HG03342 (cell line): Measurements from ENCODE around the gene RASA2.
"Not testable (repeated sequence)": the region's sequence is repeated elsewhere in the genome, so short reads cannot be mapped to it uniquely, and the experiment has no call there.

Experiments used
- ATAC-seq: cut with Tn5 transposase; IDR thresholded peaks from one replicate; pipeline ENCODE4 v1.9.1; 2021; ENCODE audit warnings: mild to moderate bottlenecking, moderate library complexity; ENCODE audit not compliant: unreplicated experiment

RASA2 gene

DNA sequence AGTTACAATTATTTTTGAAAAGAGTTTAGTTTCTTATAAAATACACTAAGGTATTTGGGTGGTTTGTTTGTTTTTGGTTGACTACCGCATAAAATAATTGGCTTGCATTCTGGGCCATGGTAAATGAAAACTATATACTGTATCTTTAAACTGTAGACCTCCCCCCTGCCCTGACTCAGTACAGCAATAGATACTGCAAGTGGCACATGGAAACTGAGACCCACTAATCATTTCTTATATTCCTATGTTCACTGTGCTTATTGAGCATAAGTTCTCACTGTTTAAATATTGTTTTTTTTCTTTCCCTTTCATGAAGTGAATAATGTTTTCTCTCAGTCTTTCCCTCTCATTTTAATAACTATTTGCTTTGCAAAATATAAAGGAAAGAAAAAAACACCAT lies 45.8 kb downstream of the RASA2 start:
- no peak for ATAC-seq

DNA sequence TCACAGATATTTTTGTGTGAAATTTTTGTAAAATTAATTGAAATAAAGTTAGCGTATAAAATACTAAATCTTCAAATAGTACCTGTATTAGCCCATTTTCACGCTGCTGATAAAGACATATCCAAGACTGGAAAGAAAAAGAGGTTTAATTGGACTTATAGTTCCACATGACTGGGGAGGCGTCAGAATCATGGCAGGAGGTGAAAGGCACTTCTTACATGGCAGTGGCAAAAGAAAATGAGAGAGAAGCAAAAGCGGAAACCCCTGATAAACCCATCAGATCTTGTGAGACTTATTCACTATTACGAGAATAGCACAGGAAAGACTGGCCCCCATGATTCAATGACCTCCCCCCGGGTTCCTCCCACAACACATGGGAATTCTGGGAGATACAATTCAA lies 49.2 kb downstream of the RASA2 start:
- ATAC-seq = not testable (repeated sequence)

DNA sequence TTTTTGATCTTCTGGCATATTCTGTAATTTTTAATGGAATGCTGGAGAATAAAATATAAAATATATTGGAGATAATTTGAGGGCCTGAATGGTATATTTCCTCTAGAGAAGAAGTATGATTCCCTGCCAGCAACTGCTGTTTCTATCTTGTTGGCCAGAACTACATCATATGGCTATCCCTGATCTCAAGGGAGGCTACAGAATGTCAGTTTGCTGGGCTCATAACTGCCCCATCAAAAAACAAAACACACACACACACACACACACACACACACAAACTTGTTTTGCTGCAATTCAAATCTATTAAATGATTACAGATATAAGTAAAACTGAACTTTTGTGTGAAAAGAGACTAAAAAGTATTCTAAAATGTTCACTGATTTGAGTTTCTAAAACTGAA lies 51.0 kb downstream of the RASA2 start:
- no peak for ATAC-seq

DNA sequence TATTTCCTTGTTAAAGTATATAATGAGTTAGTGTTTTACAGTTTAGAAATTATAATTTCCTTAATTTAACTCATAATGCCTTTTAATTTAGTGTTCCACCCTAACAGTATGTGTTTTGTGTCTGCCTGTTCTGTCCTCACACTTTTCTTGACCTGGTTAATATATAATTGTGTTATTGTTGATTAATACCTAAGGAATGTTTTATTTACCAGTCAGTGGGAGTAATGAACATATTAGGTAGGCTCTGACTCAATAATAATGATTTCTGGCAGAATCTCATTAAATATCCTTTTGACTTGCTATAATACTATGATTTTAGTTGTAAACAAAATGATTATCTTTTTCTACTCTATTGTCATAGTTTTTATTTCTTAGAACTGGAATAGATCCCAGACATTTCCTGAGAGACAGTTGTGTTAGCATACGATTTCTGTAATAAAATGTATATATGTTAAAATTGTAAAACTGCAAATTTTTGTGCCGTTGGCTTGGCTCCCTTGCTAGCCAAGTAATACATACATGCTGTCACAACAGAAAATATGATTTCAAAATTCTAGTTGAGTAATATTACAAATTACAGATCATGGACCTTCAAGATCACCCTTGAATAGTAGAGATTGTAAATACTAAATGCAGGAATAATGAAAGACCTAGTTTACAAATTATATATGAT lies 51.9 kb downstream of the RASA2 start:
- ATAC-seq = no peak

DNA sequence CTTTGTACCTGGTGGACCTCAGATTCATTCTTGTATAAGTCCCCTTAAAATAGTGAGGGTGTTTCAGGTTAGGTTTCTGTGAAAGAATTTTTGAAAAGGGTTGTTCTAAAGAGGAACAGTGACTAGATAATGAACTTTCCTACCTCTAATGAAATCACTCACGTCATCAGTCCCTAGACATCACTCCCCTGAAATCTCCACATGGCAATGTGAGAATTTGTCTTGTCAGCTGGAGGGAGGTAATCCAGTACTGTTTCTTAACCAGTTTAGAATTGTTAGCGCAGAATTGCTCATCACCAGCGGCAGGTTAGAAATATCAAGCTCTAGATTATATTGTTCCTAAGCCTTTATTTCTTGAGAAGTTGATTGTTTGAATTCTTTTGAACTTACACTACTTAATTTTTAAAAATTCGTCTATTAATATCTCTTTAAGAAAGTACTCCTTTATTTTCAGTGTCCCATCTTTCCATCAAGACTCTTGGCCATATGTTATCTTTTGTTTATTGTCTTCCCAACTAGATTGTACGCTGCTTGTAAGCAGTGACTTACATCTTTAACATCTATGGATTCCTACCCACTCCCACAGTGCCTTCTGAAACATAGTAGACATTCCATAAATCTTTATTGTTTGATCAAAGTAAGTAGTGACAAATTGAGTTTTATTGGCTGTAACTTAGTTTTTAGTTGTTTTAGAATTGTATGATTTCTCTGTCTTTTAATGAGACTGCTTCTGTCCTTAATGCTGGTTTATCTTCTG lies 52.8 kb downstream of the RASA2 start:
- no peak for ATAC-seq

DNA sequence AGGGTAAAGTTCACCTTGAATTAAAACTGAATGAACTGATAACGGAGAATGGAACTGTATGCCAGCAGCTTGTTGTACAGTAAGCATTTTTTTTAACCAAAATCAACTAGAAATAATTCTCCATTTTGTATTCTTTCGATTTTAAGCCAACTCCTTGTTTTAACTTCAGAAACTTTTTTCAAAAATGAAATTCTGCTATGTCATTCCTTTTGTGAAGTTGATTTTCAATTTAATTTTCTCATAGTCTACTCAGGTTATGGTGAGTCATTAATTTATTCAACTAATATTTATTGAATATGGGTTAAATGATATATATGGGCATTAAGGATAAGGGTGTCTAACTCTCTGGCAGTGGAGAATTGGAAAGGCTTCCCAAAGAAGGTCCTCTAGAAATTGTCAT lies 53.7 kb downstream of the RASA2 start:
- ATAC-seq = no peak

DNA sequence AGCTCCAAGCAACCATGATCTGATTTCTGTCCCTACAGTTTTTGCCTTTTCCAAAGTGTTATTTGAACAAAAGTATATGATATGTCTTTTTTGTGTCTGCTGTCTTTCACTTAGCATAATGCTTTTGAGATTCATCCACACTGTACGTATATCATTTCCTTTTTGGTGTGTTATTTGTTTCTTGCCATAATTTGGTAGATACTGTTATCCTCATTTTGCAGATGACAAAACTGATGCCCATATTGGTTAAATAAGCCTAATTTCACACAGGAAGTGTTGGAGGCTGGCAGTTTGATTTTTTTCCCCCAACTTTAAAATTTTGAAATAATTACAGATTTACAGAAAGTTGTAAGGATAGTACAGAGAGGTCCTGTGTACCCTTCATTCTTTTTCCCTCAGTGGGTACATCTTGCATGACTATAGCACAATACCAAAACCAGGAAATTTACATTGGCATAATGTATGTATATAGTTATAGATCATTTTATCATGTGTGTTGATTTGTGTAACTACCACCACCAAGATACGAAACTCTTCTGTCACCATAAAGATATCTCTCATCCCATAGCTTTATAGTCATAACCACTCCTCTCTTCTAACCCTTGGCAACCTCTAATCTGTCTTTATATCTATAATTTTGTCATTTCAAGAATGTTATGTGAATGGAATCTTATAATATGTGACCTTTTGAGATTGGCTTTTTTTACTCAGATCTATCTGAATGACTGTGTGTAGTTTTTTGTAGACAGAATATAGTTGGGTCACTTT lies 55.6 kb downstream of the RASA2 start:
- ATAC-seq = no peak

DNA sequence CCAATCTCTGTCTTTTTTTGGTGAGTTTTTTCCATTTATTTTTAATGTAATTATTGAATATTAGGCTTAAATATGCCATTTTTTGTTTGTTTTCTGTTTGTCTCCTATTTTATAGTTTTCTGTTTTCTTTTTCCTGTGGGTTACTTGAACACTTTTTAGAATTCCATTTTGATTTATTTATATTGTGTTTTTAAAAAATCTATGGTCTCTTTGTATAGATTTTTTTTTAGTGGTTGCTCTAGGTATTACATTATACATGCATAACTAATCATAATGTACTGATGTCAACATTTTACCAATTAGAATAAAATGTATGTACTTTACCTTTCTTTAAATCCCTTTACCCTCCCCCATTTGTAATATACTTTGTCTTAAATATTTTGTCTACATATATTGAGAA lies 56.2 kb downstream of the RASA2 start:
- ATAC-seq = no peak

DNA sequence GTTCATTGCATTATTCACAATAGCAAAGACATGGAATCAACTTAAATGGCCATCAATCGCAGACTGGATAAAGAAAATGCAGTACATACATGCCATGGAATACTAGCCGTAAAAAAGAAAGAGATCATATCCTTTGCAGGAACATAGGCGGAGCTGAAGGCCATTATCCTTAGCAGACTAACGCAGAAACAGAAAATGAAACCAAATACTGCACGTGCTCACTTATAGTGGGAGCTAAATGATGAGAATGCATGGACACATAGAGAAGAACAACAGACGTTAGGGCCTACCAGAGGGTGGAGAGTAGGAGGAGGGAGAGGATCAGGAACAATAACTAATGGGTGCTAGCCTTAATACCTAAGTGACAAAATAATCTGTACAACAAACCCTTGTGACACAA lies 57.9 kb downstream of the RASA2 start:
- no peak for ATAC-seq

DNA sequence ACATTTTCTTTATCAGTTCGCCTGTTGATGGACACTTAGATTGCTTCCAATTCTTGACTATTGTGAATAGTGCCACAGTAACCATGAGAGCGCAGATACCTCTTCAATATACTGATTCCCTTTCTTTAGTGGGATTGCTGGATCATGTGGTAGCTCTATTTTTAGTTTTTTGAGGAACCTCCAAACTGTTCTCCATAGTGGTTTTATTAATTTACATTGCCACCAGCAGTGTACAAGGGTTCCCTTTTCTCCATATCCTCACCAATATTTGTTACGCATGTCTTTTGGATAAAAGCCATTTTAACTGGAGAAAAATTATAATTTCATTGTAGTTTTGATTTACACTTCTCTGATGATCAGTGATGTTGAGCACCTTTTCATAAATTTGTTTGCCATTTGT lies 59.3 kb downstream of the RASA2 start:
- ATAC-seq = no peak

DNA sequence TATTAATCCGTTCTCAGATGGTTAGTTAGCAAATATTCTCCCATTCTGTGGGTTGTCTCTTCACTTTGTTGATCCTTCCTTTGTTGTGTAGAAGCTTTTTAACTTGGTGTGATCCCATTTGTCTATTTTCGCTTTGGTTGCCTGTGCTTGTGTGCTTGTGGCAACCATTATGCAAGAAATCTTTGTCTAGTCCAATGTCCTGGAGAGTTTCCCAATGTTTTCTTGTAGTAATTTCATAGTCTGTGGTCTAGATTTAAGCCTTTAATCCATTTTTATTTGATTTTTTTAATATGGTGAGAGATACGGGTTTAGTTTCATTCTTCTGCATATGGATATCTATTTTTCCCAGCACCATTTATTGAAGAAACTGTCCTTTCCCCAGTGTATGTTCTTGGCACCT lies 59.8 kb downstream of the RASA2 start:
- ATAC-seq = no peak

DNA sequence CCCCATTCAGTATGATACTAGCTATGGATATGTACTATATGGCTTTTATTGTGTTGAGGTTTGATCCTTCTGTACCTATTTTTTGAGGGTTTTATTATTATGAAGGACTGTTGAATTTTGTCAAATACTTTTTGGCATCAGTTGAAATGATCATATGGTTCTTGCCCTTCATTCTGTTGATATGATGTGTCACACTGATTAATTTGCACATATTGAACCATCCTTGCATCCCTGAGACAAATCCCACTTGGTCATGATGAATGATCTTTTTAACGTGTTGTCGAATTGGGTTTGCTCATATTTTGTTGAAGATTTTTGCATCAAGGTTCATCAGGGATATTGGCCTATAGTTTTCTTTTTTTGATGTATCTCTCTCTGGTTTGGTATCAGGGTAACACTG lies 61.0 kb downstream of the RASA2 start:
- no peak for ATAC-seq

DNA sequence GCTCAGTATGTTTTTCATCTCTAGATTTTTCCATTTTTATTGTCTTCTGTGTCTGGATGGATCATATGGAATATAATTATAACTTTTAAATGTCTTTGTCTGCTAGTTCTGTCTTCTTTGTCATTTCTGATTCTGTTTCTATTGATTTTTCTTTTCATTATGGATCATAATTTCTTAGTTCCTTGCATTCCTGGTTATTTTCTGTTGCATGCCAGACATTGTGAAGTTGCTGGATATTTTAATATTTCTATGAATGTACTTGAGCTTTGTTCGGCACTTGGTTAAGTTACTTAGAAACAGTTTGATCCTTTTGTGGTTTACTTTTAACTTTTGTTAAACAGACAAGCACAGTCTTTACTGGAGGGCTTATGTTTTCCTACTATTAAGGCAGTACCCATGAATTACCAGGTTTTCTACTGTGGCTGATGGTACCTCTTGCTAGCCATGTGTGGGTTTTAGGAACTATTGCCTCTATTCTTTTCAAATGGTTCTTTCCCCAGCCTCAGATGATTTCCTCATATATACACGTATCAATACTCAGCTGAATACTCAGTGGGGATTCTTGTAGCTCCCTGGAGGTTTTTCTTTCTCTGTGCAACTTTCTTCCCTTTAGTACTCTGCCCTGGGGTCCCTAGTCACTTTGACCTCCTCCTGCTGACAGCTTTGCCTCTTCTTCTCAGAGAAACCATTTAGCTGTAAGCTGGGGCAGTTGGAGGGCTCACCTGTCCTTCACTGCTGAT lies 64.3 kb downstream of the RASA2 start:
- ATAC-seq = no peak

DNA sequence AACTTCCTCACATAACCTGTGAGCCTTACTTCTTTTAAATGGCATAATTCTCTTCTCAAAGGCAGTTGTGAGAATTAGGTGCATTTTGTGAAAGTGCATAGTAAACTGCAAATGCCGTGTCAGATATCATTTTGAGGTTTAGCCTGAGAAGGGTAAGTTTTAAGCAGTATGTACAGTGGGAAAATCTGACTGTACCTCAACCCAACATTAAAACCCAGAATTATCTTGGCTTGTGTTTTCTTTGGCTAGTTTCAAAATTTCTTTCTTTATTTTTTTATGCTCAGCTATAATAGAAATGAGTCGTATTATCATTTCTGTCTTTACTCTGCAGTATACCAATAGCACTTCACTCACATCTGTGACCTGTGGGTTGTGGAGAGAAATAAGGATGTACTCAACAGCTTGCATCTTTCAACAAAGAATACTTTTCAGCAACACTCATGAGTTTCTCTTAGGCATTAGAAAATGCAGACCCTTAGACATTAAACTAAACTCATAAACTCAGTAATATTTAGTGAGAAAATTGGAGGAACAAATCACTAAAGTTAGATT lies 65.7 kb downstream of the RASA2 start:
- no peak for ATAC-seq

DNA sequence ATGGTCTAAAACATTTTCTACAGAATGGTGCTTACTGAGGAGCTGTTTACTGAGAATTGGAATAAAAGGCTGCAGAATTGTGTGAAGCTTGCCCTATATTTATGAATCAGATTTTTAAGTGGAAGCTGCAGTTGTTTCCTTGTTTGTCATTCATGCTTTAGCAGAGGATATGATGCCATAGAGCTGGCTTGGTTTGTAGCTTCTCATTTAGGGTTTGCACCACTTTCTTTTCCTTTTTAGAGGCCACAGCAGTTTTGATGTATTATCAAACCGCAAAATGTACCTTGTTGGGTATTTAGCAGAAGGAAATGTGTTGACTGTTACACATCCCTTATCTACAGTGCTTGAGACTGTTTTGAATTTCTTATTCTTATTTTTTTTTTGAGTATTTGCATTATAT lies 66.2 kb downstream of the RASA2 start:
- ATAC-seq = no peak

DNA sequence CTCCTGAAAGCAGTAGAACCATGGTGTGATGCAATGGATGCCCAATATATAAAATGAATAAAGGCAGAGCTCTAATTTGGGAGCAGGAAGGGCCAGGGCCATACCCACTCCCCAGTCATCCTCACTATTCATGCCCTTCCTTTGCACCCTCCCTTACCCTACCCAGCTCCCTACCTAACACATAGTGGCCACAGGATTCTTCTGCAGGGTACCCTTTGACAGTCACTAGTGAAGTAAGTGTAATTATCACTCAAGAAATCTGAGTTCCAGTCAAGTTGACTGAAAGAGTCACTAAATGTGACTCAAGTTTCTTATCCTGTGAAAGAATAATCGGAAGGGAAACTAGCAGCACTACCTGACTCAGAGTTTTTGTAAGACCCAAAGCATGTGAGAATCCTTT lies 69.2 kb downstream of the RASA2 start:
- ATAC-seq = no peak

DNA sequence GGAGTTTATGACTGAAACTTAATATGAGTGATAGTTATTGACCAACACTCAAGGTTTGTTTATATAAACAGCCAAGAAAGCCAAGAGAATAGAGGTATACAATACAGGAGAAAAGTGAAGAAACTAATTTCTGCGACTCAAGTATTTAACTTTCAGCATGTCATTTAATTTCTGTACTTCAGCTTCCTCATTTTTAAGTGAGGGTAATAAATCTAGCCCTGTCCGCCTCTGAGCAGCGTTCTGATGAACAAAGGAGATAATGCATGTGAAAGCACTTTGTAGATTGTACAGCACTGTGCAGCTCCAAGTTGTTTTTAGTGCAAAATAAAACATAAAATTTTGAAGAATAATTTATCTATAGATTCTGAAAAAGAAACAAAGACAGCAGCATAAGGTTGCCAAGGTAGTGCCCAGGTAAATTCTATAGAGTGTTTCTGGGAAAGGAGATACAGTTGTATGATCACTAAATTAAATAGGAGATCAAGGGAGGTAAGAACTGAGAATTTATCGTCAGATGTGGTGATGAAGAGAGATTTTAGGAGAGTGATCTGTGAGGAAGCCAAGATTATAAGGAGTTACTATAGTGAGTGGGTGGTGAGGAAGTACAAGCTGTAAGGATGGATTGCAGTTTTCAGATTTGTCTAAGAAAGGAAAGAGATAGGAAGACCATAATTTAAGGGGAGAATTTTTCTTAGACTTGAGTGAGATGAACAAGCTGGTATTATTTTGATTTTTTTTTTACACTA lies 71.3 kb downstream of the RASA2 start:
- no peak for ATAC-seq

DNA sequence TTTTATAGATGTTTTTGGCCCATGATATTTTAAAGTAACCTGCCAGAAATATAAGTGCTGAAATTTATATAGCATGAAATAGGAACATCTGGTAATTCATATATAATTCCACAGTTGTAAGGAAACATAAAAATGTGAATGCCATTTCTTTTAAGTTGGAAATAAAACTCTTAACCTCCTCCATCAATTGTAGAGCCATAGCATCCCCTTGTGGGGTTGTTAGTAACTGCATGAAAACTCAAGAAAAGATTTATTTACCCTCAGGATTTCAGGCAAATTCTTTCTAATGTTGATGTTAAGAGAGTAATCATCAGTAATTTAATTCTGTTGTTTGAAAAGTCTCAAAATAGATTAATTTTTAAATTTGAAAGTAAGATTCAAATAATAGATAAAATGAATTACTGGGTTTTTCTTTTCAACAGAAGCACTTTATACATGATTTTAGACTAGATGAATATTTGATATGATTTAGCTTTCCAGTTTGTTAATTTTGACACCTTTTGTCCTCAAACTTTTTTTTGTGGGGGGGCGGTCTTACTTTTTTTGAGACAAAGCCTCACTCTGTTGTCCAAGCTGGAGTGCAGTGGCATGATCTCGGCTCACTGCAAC lies 74.7 kb downstream of the RASA2 start:
- no peak for ATAC-seq

DNA sequence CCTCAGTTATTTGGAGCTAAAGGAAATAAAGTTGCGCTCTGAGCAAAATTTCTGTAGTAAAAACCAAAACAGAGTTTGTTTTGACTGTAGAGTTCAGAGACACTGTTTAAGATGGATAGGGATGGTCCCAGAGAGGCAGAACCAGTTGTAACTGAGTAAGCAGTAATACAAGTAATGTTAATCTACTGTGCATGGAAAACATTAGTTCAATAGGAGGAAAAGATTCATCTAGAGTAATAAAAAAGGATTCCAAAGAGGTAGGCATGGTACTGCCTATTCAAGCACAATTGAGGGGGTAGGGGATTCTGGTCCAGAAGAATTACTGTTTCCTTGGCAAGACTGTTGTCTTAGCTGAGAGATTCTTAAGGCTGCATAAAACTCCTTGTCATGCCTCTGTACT lies 77.4 kb downstream of the RASA2 start:
- no peak for ATAC-seq

DNA sequence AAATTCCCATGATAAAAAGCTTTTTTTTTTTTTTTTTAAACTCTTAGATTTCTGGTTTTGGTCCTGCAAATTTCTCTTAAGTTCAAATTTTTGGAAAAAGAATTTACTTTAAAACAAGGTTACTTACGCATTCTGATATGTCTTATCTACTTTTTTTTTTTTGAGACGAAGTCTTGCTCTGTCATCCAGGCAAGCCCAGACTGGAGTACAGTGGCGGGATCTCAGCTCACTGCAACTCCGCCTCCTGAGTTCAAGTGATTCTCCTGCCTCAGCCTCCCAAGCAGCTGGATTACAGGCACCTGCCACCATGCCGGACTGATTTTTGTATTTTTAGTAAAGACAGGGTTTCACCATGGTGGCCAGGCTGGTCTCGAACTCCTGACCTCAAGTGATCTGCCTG lies 83.2 kb downstream of the RASA2 start:
- ATAC-seq = no peak
